HG02885 (cell line): Measurements from ENCODE around the gene SPATA33.

Experiments
- ATAC-seq: cut with Tn5 transposase; IDR thresholded peaks from one replicate; pipeline ENCODE4 v1.9.1; 2021; ENCODE audit warnings: mild to moderate bottlenecking; ENCODE audit not compliant: unreplicated experiment, poor library complexity

SPATA33 gene

DNA sequence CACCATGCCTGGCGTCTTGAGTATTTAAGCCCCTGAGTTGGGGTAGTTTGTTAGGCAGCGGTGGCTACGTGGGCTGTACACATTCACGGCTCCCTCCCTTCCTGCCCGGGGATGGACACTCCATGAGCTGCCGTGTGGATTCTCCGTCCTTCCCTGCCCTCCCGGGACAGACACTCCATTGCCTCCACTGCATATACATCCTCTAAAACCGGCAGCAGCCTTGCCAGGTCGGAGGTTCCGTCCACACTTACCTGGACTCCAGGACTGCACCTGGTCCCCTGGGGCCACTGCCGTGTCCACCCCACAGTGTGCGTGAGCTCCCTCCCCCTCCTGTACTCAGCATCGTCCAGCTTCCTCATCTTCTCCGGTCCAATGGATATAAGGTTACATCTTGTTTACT, 47.4 kb downstream of the SPATA33 start:
- no peak for ATAC-seq

- no peak for ATAC-seq
These were observed 49.1 kb downstream of the SPATA33 start for GRCh38 chr16:89706518-89707260.

DNA sequence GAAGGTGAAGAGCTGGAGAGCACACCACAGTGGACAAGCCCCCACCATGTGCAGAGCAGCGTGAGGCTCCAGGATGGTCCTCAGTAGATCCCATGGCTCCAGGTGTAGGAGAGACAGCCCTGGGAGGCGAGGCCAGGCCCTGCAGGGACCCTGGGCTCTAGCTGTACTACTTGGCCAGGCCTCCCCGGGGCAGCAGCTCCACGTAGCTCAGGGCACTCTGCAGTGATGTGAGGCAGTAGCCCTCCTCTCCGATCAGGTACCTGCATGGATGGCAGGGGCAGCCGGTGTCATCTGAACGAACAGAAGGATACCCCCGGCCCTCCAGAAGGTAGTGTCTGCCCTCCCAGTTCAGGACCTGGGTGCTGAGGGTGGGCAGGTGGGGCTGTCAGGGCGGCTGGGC, 50.1 kb downstream of the SPATA33 start:
- ATAC-seq, result no peak

DNA sequence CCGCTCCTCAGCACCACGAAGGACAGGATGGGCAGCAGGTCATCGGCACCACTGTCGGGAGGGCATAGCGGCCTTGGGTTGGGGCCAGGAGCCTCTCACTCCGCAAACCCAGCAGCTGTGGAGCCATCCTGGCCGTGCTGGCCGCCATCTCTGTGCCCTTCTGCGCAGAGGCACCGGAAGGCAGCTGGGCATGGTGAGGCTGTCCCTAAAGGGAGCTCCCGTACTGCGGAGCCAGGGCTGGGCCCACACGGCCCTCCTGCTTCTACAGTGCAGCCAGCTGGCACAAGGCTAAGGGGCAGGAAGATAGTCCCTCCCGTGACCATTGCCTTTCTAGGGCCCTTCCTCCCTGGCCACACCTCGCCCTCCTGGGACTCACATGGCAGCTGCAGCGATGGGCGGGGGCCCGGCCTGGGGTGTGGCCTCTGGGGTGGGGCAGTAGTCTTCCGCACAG, 50.9 kb downstream of the SPATA33 start:
- no peak for ATAC-seq

DNA sequence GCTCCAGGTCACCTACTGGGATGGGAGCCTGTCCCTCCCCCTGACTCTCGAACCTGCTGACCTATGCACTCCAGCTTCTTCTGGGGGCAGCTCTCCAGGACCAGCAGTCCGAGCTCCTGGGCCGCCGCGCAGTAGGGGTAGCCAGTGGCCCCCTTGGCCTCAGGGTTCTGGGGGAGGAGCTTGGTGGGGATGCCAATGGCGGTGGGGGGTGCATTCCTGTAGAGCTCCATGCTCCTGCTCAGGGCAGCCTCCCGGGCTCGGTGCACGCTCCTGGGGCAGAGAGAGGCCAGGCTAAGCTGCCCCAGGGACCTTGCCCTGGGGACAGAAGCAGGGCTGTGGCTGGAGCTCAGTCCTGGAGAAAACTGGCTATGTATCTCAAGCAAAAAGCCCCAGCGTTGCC, 51.5 kb downstream of the SPATA33 start:
- no peak for ATAC-seq

DNA sequence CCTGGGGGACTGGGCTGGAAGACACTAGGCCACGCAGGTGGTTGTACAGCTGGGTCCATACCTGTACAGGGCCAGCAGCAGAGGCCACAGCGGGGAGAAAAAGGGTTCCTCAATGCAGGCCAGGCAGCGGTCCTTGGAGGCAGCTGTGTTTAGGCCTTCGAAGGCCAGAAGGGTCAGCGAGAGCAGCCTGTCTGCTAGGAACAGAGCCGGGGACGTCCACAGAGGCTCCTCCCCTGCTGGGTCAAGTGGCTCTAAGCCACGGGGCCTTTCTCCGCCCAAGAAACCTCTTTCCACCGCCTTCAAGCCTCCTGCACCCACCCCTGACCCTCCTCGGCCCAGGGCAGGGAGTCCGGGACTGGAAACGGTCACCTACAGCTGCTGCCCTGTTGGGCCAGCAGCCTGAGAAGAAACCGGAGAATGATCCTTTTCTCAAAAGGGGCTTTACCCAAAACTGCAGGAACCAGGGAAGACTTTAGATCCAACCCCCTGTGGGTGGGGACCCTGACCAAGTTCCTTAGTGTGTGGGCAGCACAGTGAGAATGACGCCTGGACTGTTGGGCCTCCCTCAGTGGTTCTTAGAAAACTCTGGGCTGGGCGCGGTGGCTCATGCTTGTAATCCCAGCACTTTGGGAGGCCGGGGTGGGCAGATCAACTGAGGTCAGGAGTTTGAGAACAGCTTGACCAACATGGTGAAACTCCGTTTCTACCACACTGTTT, 52.2 kb downstream of the SPATA33 start:
- ATAC-seq, result no peak

GRCh38 chr16:89710709-89711564, 53.3 kb downstream of the SPATA33 start:
- ATAC-seq, result no peak

GRCh38 chr16:89711601-89712273, 54.1 kb downstream of the SPATA33 start:
- no peak for ATAC-seq

DNA sequence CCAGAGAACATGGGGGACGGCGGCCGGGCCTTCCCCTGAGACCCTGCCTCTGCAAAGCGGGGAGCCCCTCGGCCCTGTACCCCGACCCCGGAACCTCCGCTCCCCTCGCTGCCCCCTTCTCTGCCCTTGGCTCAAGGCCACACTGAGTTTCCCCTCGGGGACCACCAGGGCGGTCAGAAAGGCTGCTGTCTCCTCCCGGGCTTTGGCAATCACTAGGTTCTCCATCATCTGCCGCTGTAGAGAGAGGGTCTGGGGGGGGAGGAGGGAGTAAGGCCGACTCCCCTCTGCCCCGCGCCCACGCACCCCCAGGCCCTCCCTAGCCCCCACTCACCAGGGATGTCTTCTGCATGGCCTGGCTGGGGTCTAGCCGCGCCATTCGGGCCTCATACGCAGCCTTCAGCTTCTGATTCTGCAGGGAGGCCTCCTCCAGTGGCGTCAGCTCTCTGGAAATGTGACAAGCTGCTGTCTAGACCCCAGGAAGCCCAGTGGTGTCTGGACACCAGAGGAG, 54.7 kb downstream of the SPATA33 start:
- no peak for ATAC-seq

- ATAC-seq, result no peak
These were observed 58.9 kb downstream of the SPATA33 start for GRCh38 chr16:89716493-89716892.

GRCh38 chr16:89716916-89717687, 59.5 kb downstream of the SPATA33 start:
- ATAC-seq, result no peak

GRCh38 chr16:89717688-89718505, 60.3 kb downstream of the SPATA33 start:
- no peak for ATAC-seq
